Endodermal cell (in vitro differentiated cells): ENCODE data around the gene LIPC. TPM values are rescaled to one million over a fixed set of nuclear protein-coding genes. Genes with fewer than 3 reads are reported as not detected.

Experiments
- DNase-seq: peaks from one replicate; pipeline ENCODE4 v3.0.0-alpha.2; 2017
- H3K27ac ChIP-seq: 2 replicates; pipeline ENCODE4 v1.5.1; 2013; ENCODE audit warnings: mild to moderate bottlenecking, low read depth, low read length, moderate library complexity
- H3K27me3 ChIP-seq: 2 replicates; pipeline ENCODE4 v1.6.1; 2013; ENCODE audit warnings: mild to moderate bottlenecking, low read length, moderate library complexity; ENCODE audit not compliant: insufficient read depth, control insufficient read depth, poor library complexity, severe bottlenecking
- H3K36me3 ChIP-seq: 2 replicates; pipeline ENCODE4 v1.7.0; 2013; ENCODE audit warnings: mild to moderate bottlenecking, low read length, moderate library complexity; ENCODE audit not compliant: control insufficient read depth, insufficient read depth
- H3K4me1 ChIP-seq: one replicate; pipeline ENCODE4 v1.7.0; 2013; ENCODE audit warnings: low read length; ENCODE audit not compliant: control insufficient read depth, insufficient read depth
- H3K4me3 ChIP-seq: 2 replicates; pipeline ENCODE4 v1.5.1; 2013; ENCODE audit warnings: mild to moderate bottlenecking, low read length, moderate library complexity
- H3K9ac ChIP-seq: 2 replicates; pipeline ENCODE4 v1.6.1; 2013; ENCODE audit warnings: mild to moderate bottlenecking, low read length, moderate library complexity; ENCODE audit not compliant: poor library complexity, severe bottlenecking; ENCODE audit errors: extremely low read depth
- H3K9me3 ChIP-seq: 2 replicates; pipeline ENCODE4 v1.6.1; 2013; ENCODE audit warnings: mild to moderate bottlenecking, low read length, moderate library complexity; ENCODE audit not compliant: control insufficient read depth
- H3K27ac Mint-ChIP-seq: 2 replicates; pipeline ENCODE4 v1.8.0; 2020; ENCODE audit warnings: mixed read lengths
- H3K27me3 Mint-ChIP-seq: 2 replicates; pipeline ENCODE4 v1.8.0; 2021; ENCODE audit warnings: mild to moderate bottlenecking, mixed read lengths; ENCODE audit not compliant: insufficient read depth
- H3K36me3 Mint-ChIP-seq: 2 replicates; pipeline ENCODE4 v1.8.0; 2020; ENCODE audit warnings: low read depth, mixed read lengths
- H3K4me1 Mint-ChIP-seq: 2 replicates; pipeline ENCODE4 v1.8.0; 2020; ENCODE audit warnings: mixed read lengths
- H3K4me3 Mint-ChIP-seq: 2 replicates; pipeline ENCODE4 v1.8.0; 2020; ENCODE audit warnings: mild to moderate bottlenecking, moderate library complexity, mixed read lengths
- H3K9me3 Mint-ChIP-seq: 2 replicates; pipeline ENCODE4 v1.8.0; 2020; ENCODE audit warnings: mild to moderate bottlenecking, mixed read lengths
- CTCF ChIP-seq: fragments of 200-600 bp; sonication (generic); conservative IDR thresholded peaks from 2 replicates; pipeline ENCODE4 v1.5.0; 2021; ENCODE audit warnings: antibody characterized with exemption, mild to moderate bottlenecking
- WGBS, 2 experiments: methylation state at CpG; one replicate each; pipeline versions ENCODE4 v1.1.5 to v1.1.7; 2013; ENCODE audit warnings: missing lambda C conversion rate in 2 of 2, mixed read lengths in 1 of 2; ENCODE audit not compliant: insufficient coverage in 1 of 2, insufficient read length in 1 of 2; 5-methylcytosine and 5-hydroxymethylcytosine counted together
- total RNA-seq, 2 donors: library from RNA; stranded (reverse); fragmentation: NEBNext Ultra II Directional in 1 of 2; extraction: Animal tissue kit (Norgen Biotek cat#: 25700) in 1 of 2; gene quantifications; 2 replicates in 1 of 2; 3 replicates in 1 of 2; pipeline ENCODE4 v1.2.1, GENCODE V29; 2021

LIPC gene
- total RNA-seq, 2 donors from 2014 or later: not detected

GRCh38 chr15:58438956-58439355 lies 7.2 kb downstream of the LIPC start:
- no peak overlapping the region for H3K9ac ChIP-seq

GRCh38 chr15:58440158-58440910 lies 8.5 kb downstream of the LIPC start:
- no peak overlapping the region for H3K4me3 Mint-ChIP-seq
- Histone ChIP-seq H3K9ac (no peak overlapping the region), H3K9me3 (no peaks in the 10 kb centered on the region), H3K4me3 (no peak overlapping the region), H3K36me3 (no peaks in the 10 kb centered on the region), H3K4me1 (peaks cover 22% of the 10 kb centered on the region), H3K27me3 (no peaks in the 10 kb centered on the region), H3K27ac (no peak overlapping the region)
- no peaks in the 10 kb centered on the region for H3K27me3 Mint-ChIP-seq
- DNase-seq: peak; percentile 22
- 89 to 91% methylated on average over 5 to 6 of the region's 7 CpGs for WGBS, 2 experiments
- H3K27ac Mint-ChIP-seq: no peak overlapping the region
- TF ChIP-seq CTCF: no peak
- H3K9me3 Mint-ChIP-seq: no peaks in the 10 kb centered on the region
- H3K4me1 Mint-ChIP-seq: peaks cover 54% of the 10 kb centered on the region
- no peaks in the 10 kb centered on the region for H3K36me3 Mint-ChIP-seq

More at GRCh38 chr15:58438956-58439355, 7.2 kb downstream of the LIPC start:
- TF ChIP-seq CTCF: peak; percentile 70
- no peak overlapping the region for H3K4me3 ChIP-seq
- Mint-ChIP-seq H3K4me3 (no peak overlapping the region), H3K27ac (peak overlapping the region; percentile 35), H3K4me1 (peaks cover 45% of the 10 kb centered on the region), H3K36me3 (no peaks in the 10 kb centered on the region), H3K9me3 (no peaks in the 10 kb centered on the region), H3K27me3 (no peaks in the 10 kb centered on the region)
- H3K4me1 ChIP-seq: peaks cover 22% of the 10 kb centered on the region
- no peak overlapping the region for H3K27ac ChIP-seq
- peak; percentile 68 for DNase-seq
- no peaks in the 10 kb centered on the region for H3K9me3 ChIP-seq
- WGBS, 2 experiments: 86 to 96% methylated on average over 3 to 7 of the region's 7 CpGs
- no peaks in the 10 kb centered on the region for H3K36me3 ChIP-seq
- H3K27me3 ChIP-seq: no peaks in the 10 kb centered on the region

- Histone ChIP-seq H3K27ac (no peak overlapping the region), H3K36me3 (no peaks in the 10 kb centered on the region), H3K9ac (no peak overlapping the region), H3K4me1 (peaks cover 22% of the 10 kb centered on the region), H3K9me3 (no peaks in the 10 kb centered on the region), H3K27me3 (no peaks in the 10 kb centered on the region), H3K4me3 (no peak overlapping the region)
- Mint-ChIP-seq H3K4me1 (peaks cover 54% of the 10 kb centered on the region), H3K9me3 (no peaks in the 10 kb centered on the region), H3K36me3 (no peaks in the 10 kb centered on the region), H3K27ac (no peak overlapping the region), H3K27me3 (no peaks in the 10 kb centered on the region), H3K4me3 (no peak overlapping the region)
- WGBS, 2 experiments: 50% methylated on average over 1 of the region's 1 CpG; no CpG with 5 or more reads in 1 of the 2 experiments
- no peak for TF ChIP-seq CTCF
- peak; percentile 83 for DNase-seq
These were observed 9.1 kb downstream of the LIPC start for GRCh38 chr15:58440922-58441321.
